SK-N-SH (cell line): ENCODE data around the gene NWD2. TPM values are rescaled to one million over a fixed set of nuclear protein-coding genes. Genes with fewer than 3 reads are reported as not detected.

Source experiments
- CTCF ChIA-PET: fragments of 300-600, 350-600 bp; formaldehyde crosslinking; extraction: SDS; loops from one replicate; lab custom pipeline; 2021; lab: Yijun Ruan, JAX
- POLR2A ChIA-PET: fragments of 350-600 bp; sonication (Branson Sonifier 250); formaldehyde crosslinking; extraction: SDS; loops from one replicate; lab custom pipeline; 2020; ENCODE audit warnings: antibody characterized with exemption, inconsistent platforms; lab: Yijun Ruan, JAX
- DNase-seq: peaks from one replicate; pipeline ENCODE4 v3.0.0; 2012
- H2AFZ ChIP-seq: fragments of 200-600 bp; sonication (generic); 2 replicates; pipeline ENCODE4 v1.8.1; 2016; ENCODE audit warnings: antibody characterized with exemption, mild to moderate bottlenecking, low read depth
- H3F3A ChIP-seq: fragments of 200-600 bp; sonication (generic); replicated peaks from 2 replicates; pipeline ENCODE3; 2016; ENCODE audit warnings: antibody characterized with exemption, mild to moderate bottlenecking; ENCODE audit not compliant: insufficient read depth
- H3K27ac ChIP-seq, 2 experiments: fragments of 200-500 bp in 1 of 2; fragments of 200-600 bp in 1 of 2; sonication (Bioruptor generic) in 1 of 2; sonication (generic), shearing (Covaris generic) in 1 of 2; 2 replicates each; pipeline versions ENCODE4 v1.5.1 to v1.6.1; 2014 to 2016; ENCODE audit warnings: low read depth in 2 of 2, inconsistent platforms in 1 of 2, low read length in 1 of 2, mild to moderate bottlenecking in 1 of 2, mixed read lengths in 1 of 2
- H3K27me3 ChIP-seq: fragments of 200-600 bp; sonication (generic), shearing (Covaris generic); 2 replicates; pipeline ENCODE4 v1.6.1; 2016; ENCODE audit warnings: mixed run types; ENCODE audit not compliant: insufficient read depth
- H3K36me3 ChIP-seq, 2 experiments: fragments of 200-500 bp in 1 of 2; fragments of 200-600 bp in 1 of 2; sonication (Bioruptor generic) in 1 of 2; sonication (generic) in 1 of 2; replicated peaks in 1 of 2; 2 replicates each; pipeline versions ENCODE3 to v1.5.1; 2014 to 2016; ENCODE audit warnings: low read length in 1 of 2, mild to moderate bottlenecking in 1 of 2; ENCODE audit not compliant: insufficient read depth in 2 of 2, control insufficient read depth in 1 of 2
- H3K4me1 ChIP-seq, 2 experiments: fragments of 200-500 bp in 1 of 2; fragments of 200-600 bp in 1 of 2; sonication (Bioruptor generic) in 1 of 2; sonication (generic), shearing (Covaris generic) in 1 of 2; 2 replicates each; pipeline versions ENCODE4 v1.5.1 to v1.6.1; 2014 to 2016; ENCODE audit warnings: low read depth in 1 of 2, low read length in 1 of 2, mixed run types in 1 of 2; ENCODE audit not compliant: insufficient read depth in 2 of 2, control insufficient read depth in 1 of 2
- H3K4me2 ChIP-seq: fragments of 200-600 bp; sonication (generic), shearing (Covaris generic); 2 replicates; pipeline ENCODE4 v1.6.1; 2017; ENCODE audit warnings: mixed run types
- H3K4me3 ChIP-seq, 2 experiments: fragments of 200-500 bp in 1 of 2; fragments of 200-600 bp in 1 of 2; sonication (Bioruptor generic) in 1 of 2; sonication (generic), shearing (Covaris generic) in 1 of 2; 2 replicates each; pipeline versions ENCODE4 v1.5.1 to v1.8.1; 2014 to 2016; ENCODE audit warnings: low read depth in 2 of 2, inconsistent platforms in 1 of 2, low read length in 1 of 2, mild to moderate bottlenecking in 1 of 2, mixed read lengths in 1 of 2, moderate library complexity in 1 of 2
- H3K79me2 ChIP-seq: fragments of 200-600 bp; sonication (generic); 2 replicates; pipeline ENCODE4 v1.8.1; 2017; ENCODE audit warnings: mild to moderate bottlenecking; ENCODE audit not compliant: insufficient read depth
- H3K9ac ChIP-seq: fragments of 200-600 bp; sonication (generic); 2 replicates; pipeline ENCODE4 v1.6.1; 2017; ENCODE audit warnings: mixed run types
- H3K9me2 ChIP-seq: fragments of 200-600 bp; sonication (generic); 2 replicates; pipeline ENCODE4 v1.6.1; 2017; ENCODE audit warnings: mixed run types
- H3K9me3 ChIP-seq: fragments of 200-600 bp; sonication (generic); 2 replicates; pipeline ENCODE4 v1.6.1; 2017; ENCODE audit warnings: mixed run types, mild to moderate bottlenecking, moderate library complexity
- H4K20me1 ChIP-seq: fragments of 200-600 bp; sonication (generic); 2 replicates; pipeline ENCODE4 v1.6.1; 2017; ENCODE audit warnings: mild to moderate bottlenecking, mixed run types; ENCODE audit not compliant: insufficient read depth
- CHD2 ChIP-seq: fragments of 150-350 bp; IDR thresholded peaks from 2 replicates; pipeline ENCODE4 v1.6.1; 2018; ENCODE audit warnings: low read length; ENCODE audit not compliant: partially characterized antibody
- ELF1 ChIP-seq: IDR thresholded peaks from 2 replicates; pipeline ENCODE4 v1.4.0; 2012
- EP300 ChIP-seq, 2 experiments: IDR thresholded peaks; 2 replicates each; pipeline versions ENCODE4 v1.4.0 to v1.6.1; 2012; ENCODE audit warnings: borderline replicate concordance in 1 of 2, low read depth in 1 of 2, low read length in 1 of 2
- FOSL2 ChIP-seq: IDR thresholded peaks from 2 replicates; pipeline ENCODE4 v1.4.0; 2012; ENCODE audit warnings: low read depth, mild to moderate bottlenecking, moderate library complexity, borderline replicate concordance
- FOXJ3 ChIP-seq: sonication (generic); formaldehyde crosslinking; IDR thresholded peaks from 2 replicates; pipeline ENCODE4 v1.5.1; 2020; ENCODE audit warnings: mild to moderate bottlenecking, missing genetic modification reagents
- GABPA ChIP-seq: IDR thresholded peaks from 2 replicates; pipeline ENCODE4 v1.4.0; 2012; ENCODE audit warnings: low read depth, mild to moderate bottlenecking
- GATA2 ChIP-seq: sonication (generic); formaldehyde crosslinking; IDR thresholded peaks from 2 replicates; pipeline ENCODE4 v1.5.0; 2020; ENCODE audit warnings: mild to moderate bottlenecking, missing genetic modification reagents
- IRF3 ChIP-seq: fragments of 150-350 bp; IDR thresholded peaks from 2 replicates; pipeline ENCODE4 v1.6.1; 2016; ENCODE audit warnings: mild to moderate bottlenecking, low read depth, low read length
- MAX ChIP-seq: IDR thresholded peaks from 2 replicates; pipeline ENCODE4 v1.4.0; 2012; ENCODE audit warnings: low read depth
- NFIC ChIP-seq: IDR thresholded peaks from 2 replicates; pipeline ENCODE4 v1.4.0; 2012; ENCODE audit warnings: borderline replicate concordance
- POLR2AphosphoS5 ChIP-seq: IDR thresholded peaks from 2 replicates; pipeline ENCODE4 v1.6.1; 2012; ENCODE audit warnings: low read depth, low read length
- RAD21 ChIP-seq: IDR thresholded peaks from 2 replicates; pipeline ENCODE4 v1.6.1; 2012; ENCODE audit warnings: mild to moderate bottlenecking, low read length
- RXRA ChIP-seq: IDR thresholded peaks from 2 replicates; pipeline ENCODE4 v1.4.0; 2012; ENCODE audit warnings: low read depth, mild to moderate bottlenecking, borderline replicate concordance
- SMC3 ChIP-seq: IDR thresholded peaks from 2 replicates; pipeline ENCODE4 v1.6.1; 2012; ENCODE audit warnings: low read depth, low read length, improper control_type of control experiment
- TAF1 ChIP-seq: IDR thresholded peaks from 2 replicates; pipeline ENCODE4 v1.6.1; 2012; ENCODE audit warnings: low read depth, mild to moderate bottlenecking, low read length, moderate library complexity, borderline replicate concordance
- TEAD4 ChIP-seq: IDR thresholded peaks from 2 replicates; pipeline ENCODE4 v1.4.0; 2012; ENCODE audit warnings: mild to moderate bottlenecking, borderline replicate concordance; ENCODE audit not compliant: insufficient read depth
- WGBS: methylation state at CpG from one replicate; pipeline ENCODE4 v1.1.6; 2017; ENCODE audit warnings: low lambda C conversion rate; 5-methylcytosine and 5-hydroxymethylcytosine counted together
- polyA plus RNA-seq, 3 experiments: library from polyadenylated mRNA; depleted of rRNA; stranded (reverse); fragments of >200 nt; gene quantifications; 2 replicates each; pipeline ENCODE4 v1.2.3, GENCODE V29; 2012
- TF ChIP-seq, protein P1 (sequence below): IDR thresholded peaks from 2 replicates; pipeline ENCODE4; 2012

The NWD2 gene
- polyA plus RNA-seq, 1 of the 3 experiments (the other 2 are of a cell fraction) = not detected

GRCh38 chr4:37223732-37224131 is 20.8 kb upstream of the NWD2 start:
- Histone ChIP-seq H3K4me2 (no peak overlapping the region), H3F3A (no peaks in the 10 kb centered on the region), H3K36me3 (no peaks in the 10 kb centered on the region), H3K27ac (no peak overlapping the region), H3K4me3 (no peak overlapping the region), H2AFZ (no peak overlapping the region), H3K9ac (no peak overlapping the region), H3K27me3 (no peaks in the 10 kb centered on the region), H3K79me2 (no peaks in the 10 kb centered on the region), H3K9me2 (no peaks in the 10 kb centered on the region), H4K20me1 (no peaks in the 10 kb centered on the region), H3K4me1 (no peaks in the 10 kb centered on the region), H3K9me3 (no peaks in the 10 kb centered on the region)
- 0% methylated on average over 1 of the region's 1 CpG for WGBS
- no peak for TF ChIP-seq TEAD4
- TF ChIP-seq SMC3 = no peak
- no peak for TF ChIP-seq GATA2 (CRISPR knock-in tag)
- no peak for TF ChIP-seq CHD2
- no peak for DNase-seq
- POLR2A ChIA-PET = no interaction called here
- CTCF ChIA-PET = no interaction called here

- H3K4me2 ChIP-seq = no peak overlapping the region
- no peaks in the 10 kb centered on the region for H3K36me3 ChIP-seq
- 12% methylated on average over 4 of the region's 4 CpGs for WGBS
Observed at GRCh38 chr4:37224854-37225253, 19.7 kb upstream of the NWD2 start.

GRCh38 chr4:37225778-37226177 is 18.8 kb upstream of the NWD2 start:
- no peaks in the 10 kb centered on the region for H3K4me1 ChIP-seq
- ChIA-PET POLR2A (no interaction called here), CTCF (no interaction called here)
- no peaks in the 10 kb centered on the region for H3K36me3 ChIP-seq
- 0% methylated on average over 2 of the region's 2 CpGs for WGBS
- no peak overlapping the region for H3K27ac ChIP-seq
- no peaks in the 10 kb centered on the region for H3K9me2 ChIP-seq
- no peaks in the 10 kb centered on the region for H3K9me3 ChIP-seq
- H3K27me3 ChIP-seq = no peaks in the 10 kb centered on the region
- no peaks in the 10 kb centered on the region for H3K79me2 ChIP-seq
- no peak for DNase-seq
- H2AFZ ChIP-seq = no peak overlapping the region
- no peaks in the 10 kb centered on the region for H4K20me1 ChIP-seq
- H3F3A ChIP-seq = no peaks in the 10 kb centered on the region
- no peak for TF ChIP-seq EP300 (IDR thresholded peaks at IDR 0.05; ENCODE audit: borderline replicate concordance in 1 of 2, low read depth in 1 of 2, low read length in 1 of 2)
- no peak for TF ChIP-seq GABPA
- no peak for TF ChIP-seq MAX
- no peak for TF ChIP-seq FOXJ3
- TF ChIP-seq IRF3 = no peak
- TF ChIP-seq TAF1 = no peak
- no peak for TF ChIP-seq RXRA
- no peak for TF ChIP-seq NFIC
- TF ChIP-seq POLR2AphosphoS5 = no peak
- H3K4me3 ChIP-seq = no peak overlapping the region
- H3K9ac ChIP-seq = no peak overlapping the region
- no peak overlapping the region for H3K4me2 ChIP-seq

More at GRCh38 chr4:37224854-37225253, 19.7 kb upstream of the NWD2 start:
- no peak overlapping the region for H3K4me3 ChIP-seq
- H3K9me2 ChIP-seq = no peaks in the 10 kb centered on the region
- no peak for DNase-seq
- H3K4me1 ChIP-seq = no peaks in the 10 kb centered on the region
- POLR2A ChIA-PET = no interaction called here
- no peak overlapping the region for H3K9ac ChIP-seq
- CTCF ChIA-PET = no interaction called here
- no peaks in the 10 kb centered on the region for H4K20me1 ChIP-seq
- H3K27me3 ChIP-seq = no peaks in the 10 kb centered on the region
- H3K79me2 ChIP-seq = no peaks in the 10 kb centered on the region
- H3K27ac ChIP-seq = no peak overlapping the region
- H2AFZ ChIP-seq = no peak overlapping the region
- H3K9me3 ChIP-seq = no peaks in the 10 kb centered on the region
- H3F3A ChIP-seq = no peaks in the 10 kb centered on the region
- no peak for TF ChIP-seq NFIC
- TF ChIP-seq, protein P1, sequence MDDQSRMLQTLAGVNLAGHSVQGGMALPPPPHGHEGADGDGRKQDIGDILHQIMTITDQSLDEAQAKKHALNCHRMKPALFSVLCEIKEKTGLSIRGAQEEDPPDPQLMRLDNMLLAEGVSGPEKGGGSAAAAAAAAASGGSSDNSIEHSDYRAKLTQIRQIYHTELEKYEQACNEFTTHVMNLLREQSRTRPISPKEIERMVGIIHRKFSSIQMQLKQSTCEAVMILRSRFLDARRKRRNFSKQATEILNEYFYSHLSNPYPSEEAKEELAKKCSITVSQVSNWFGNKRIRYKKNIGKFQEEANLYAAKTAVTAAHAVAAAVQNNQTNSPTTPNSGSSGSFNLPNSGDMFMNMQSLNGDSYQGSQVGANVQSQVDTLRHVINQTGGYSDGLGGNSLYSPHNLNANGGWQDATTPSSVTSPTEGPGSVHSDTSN = no peak
- no peak for TF ChIP-seq TAF1
- TF ChIP-seq FOXJ3 = no peak
- no peak for TF ChIP-seq FOSL2
- TF ChIP-seq RAD21 = no peak
- TF ChIP-seq ELF1 = no peak
